H1 (cell line): ENCODE results near the gene NELFCD. TPM values are rescaled to one million over a fixed set of nuclear protein-coding genes. Genes with fewer than 3 reads are reported as not detected.

Experiments used
- CTCF ChIA-PET: fragments of 300-600 bp; sonication (Branson Sonifier 250); formaldehyde crosslinking; loops from one replicate; lab custom pipeline; 2021; ENCODE audit not compliant: partially characterized antibody; lab: Charles Lee
- POLR2A ChIA-PET: fragments of 300-600 bp; sonication (Branson Sonifier 250); formaldehyde crosslinking; loops from one replicate; lab custom pipeline; 2021; ENCODE audit warnings: inconsistent platforms; ENCODE audit not compliant: partially characterized antibody; lab: Charles Lee
- DNase-seq, 2 experiments: peaks; one replicate each; pipeline versions ENCODE4 v3.0.0 to v3.0.0-alpha.2; 2010 to 2022; ENCODE audit warnings: low spot score in 2 of 2, low read depth in 1 of 2, mixed read lengths in 1 of 2
- FAIRE-seq: peaks from 2 replicates; lab custom pipeline; 2011; peaks lifted over from hg19 to GRCh38; lab: Jason Lieb, UNC
- H2AFZ ChIP-seq: 2 replicates; pipeline ENCODE4 v1.8.1; 2012; ENCODE audit warnings: low read length, inconsistent platforms
- H2AK5ac ChIP-seq: 2 replicates; pipeline ENCODE4 v1.6.1; 2013; ENCODE audit warnings: low read depth, low read length
- H2BK120ac ChIP-seq: replicated peaks from 2 replicates; pipeline ENCODE3; 2013; ENCODE audit warnings: low read depth, low read length, inconsistent platforms
- H2BK12ac ChIP-seq: 2 replicates; pipeline ENCODE4 v1.6.1; 2013; ENCODE audit warnings: low read depth, low read length
- H2BK15ac ChIP-seq: 2 replicates; pipeline ENCODE4 v1.6.1; 2013; ENCODE audit warnings: low read length
- H2BK20ac ChIP-seq: 2 replicates; pipeline ENCODE4 v1.6.1; 2013; ENCODE audit warnings: low read length
- H2BK5ac ChIP-seq: 2 replicates; pipeline ENCODE4 v1.6.1; 2013; ENCODE audit warnings: low read depth, low read length
- H3K14ac ChIP-seq: 2 replicates; pipeline ENCODE4 v1.6.1; 2013; ENCODE audit warnings: inconsistent platforms; ENCODE audit not compliant: insufficient read length
- H3K18ac ChIP-seq: 2 replicates; pipeline ENCODE4 v1.6.1; 2013; ENCODE audit warnings: low read length; ENCODE audit errors: extremely low read depth
- H3K23ac ChIP-seq: 2 replicates; pipeline ENCODE4 v1.6.1; 2013; ENCODE audit warnings: inconsistent platforms; ENCODE audit not compliant: insufficient read length
- H3K23me2 ChIP-seq: 2 replicates; pipeline ENCODE4 v1.6.1; 2013; ENCODE audit warnings: low read depth, low read length
- H3K27ac ChIP-seq: 2 replicates; pipeline ENCODE4 v1.6.1; 2011; ENCODE audit warnings: low read depth, low read length, inconsistent platforms
- H3K27me3 ChIP-seq, 4 experiments: replicated peaks in 1 of 4; 1 replicate in 1 of 4; 2 replicates in 3 of 4; pipeline versions ENCODE4 v1.6.1 to v1.8.1; 2011 to 2013; ENCODE audit warnings: low read length in 3 of 4, mild to moderate bottlenecking in 3 of 4, inconsistent platforms in 2 of 4, mixed read lengths in 2 of 4, moderate library complexity in 1 of 4; ENCODE audit not compliant: control insufficient read depth in 3 of 4, insufficient read depth in 3 of 4; ENCODE audit errors: extremely low read depth in 1 of 4
- H3K36me3 ChIP-seq, 4 experiments: 2 replicates each; pipeline versions ENCODE4 v1.6.1 to v1.8.1; 2011 to 2013; ENCODE audit warnings: mild to moderate bottlenecking in 4 of 4, low read length in 3 of 4, moderate library complexity in 2 of 4, control low read depth in 1 of 4, inconsistent platforms in 1 of 4; ENCODE audit not compliant: insufficient read depth in 4 of 4, control insufficient read depth in 2 of 4
- H3K4ac ChIP-seq: replicated peaks from 2 replicates; pipeline ENCODE3; 2013; ENCODE audit warnings: low read length, low read depth, mixed read lengths, inconsistent platforms; ENCODE audit not compliant: insufficient read length
- H3K4me1 ChIP-seq, 4 experiments: replicated peaks in 1 of 4; 1 replicate in 1 of 4; 2 replicates in 3 of 4; pipeline versions ENCODE4 v1.6.1 to v1.8.1; 2011 to 2013; ENCODE audit warnings: low read length in 3 of 4, inconsistent platforms in 2 of 4, mixed read lengths in 1 of 4; ENCODE audit not compliant: insufficient read depth in 4 of 4, control insufficient read depth in 3 of 4
- H3K4me2 ChIP-seq, 2 experiments: 2 replicates each; pipeline versions ENCODE4 v1.6.1 to v1.8.1; 2011 to 2013; ENCODE audit warnings: low read depth in 2 of 2, low read length in 2 of 2, control low read depth in 1 of 2, inconsistent platforms in 1 of 2, mild to moderate bottlenecking in 1 of 2; ENCODE audit not compliant: insufficient read depth in 1 of 2
- H3K4me3 ChIP-seq, 4 experiments: fragments of 200-600, 300-600 bp in 1 of 4; sonication (generic), shearing (Covaris generic), sonication (Bioruptor Twin) in 1 of 4; 2 replicates each; pipeline versions ENCODE4 v1.5.1 to v1.8.1; 2011 to 2016; ENCODE audit warnings: low read length in 4 of 4, low read depth in 3 of 4, control low read depth in 2 of 4, inconsistent platforms in 2 of 4, mild to moderate bottlenecking in 2 of 4, mixed read lengths in 1 of 4, moderate library complexity in 1 of 4; ENCODE audit not compliant: insufficient read depth in 2 of 4; ENCODE audit errors: extremely low read depth in 1 of 4
- H3K56ac ChIP-seq: replicated peaks from 2 replicates; pipeline ENCODE3; 2013; ENCODE audit warnings: low read depth, mild to moderate bottlenecking, mixed read lengths, low read length, inconsistent platforms; ENCODE audit not compliant: insufficient read length
- H3K79me1 ChIP-seq: 2 replicates; pipeline ENCODE4 v1.6.1; 2013; ENCODE audit warnings: low read depth, low read length, control low read depth
- H3K79me2 ChIP-seq, 2 experiments: 2 replicates each; pipeline versions ENCODE4 v1.6.1 to v1.8.1; 2012 to 2013; ENCODE audit warnings: low read length in 2 of 2, mild to moderate bottlenecking in 2 of 2, inconsistent platforms in 1 of 2; ENCODE audit not compliant: insufficient read depth in 2 of 2, control insufficient read depth in 1 of 2
- H3K9ac ChIP-seq, 4 experiments: replicated peaks in 1 of 4; 1 replicate in 1 of 4; 2 replicates in 3 of 4; pipeline versions ENCODE4 v1.6.1 to v1.8.1; 2011 to 2013; ENCODE audit warnings: low read depth in 3 of 4, low read length in 3 of 4, control low read depth in 2 of 4, mild to moderate bottlenecking in 2 of 4, moderate library complexity in 2 of 4, inconsistent platforms in 1 of 4; ENCODE audit errors: extremely low read depth in 1 of 4
- H3K9me3 ChIP-seq, 2 experiments: 2 replicates each; pipeline versions ENCODE4 v1.6.1 to v1.8.1; 2012 to 2013; ENCODE audit warnings: mild to moderate bottlenecking in 2 of 2, moderate library complexity in 2 of 2, control low read depth in 1 of 2, inconsistent platforms in 1 of 2, low read depth in 1 of 2, low read length in 1 of 2, mixed read lengths in 1 of 2; ENCODE audit not compliant: insufficient read depth in 2 of 2
- H4K20me1 ChIP-seq, 2 experiments: replicated peaks in 1 of 2; 2 replicates each; pipeline versions ENCODE3 to v1.8.1; 2011 to 2013; ENCODE audit warnings: inconsistent platforms in 2 of 2, low read length in 2 of 2, mild to moderate bottlenecking in 1 of 2; ENCODE audit not compliant: insufficient read depth in 2 of 2, control insufficient read depth in 1 of 2
- H4K5ac ChIP-seq: 2 replicates; pipeline ENCODE4 v1.6.1; 2013; ENCODE audit warnings: low read length, low read depth, mixed read lengths, inconsistent platforms; ENCODE audit not compliant: insufficient read length
- H4K8ac ChIP-seq: 2 replicates; pipeline ENCODE4 v1.8.0; 2013; ENCODE audit warnings: mild to moderate bottlenecking, moderate library complexity, low read length, inconsistent platforms; ENCODE audit not compliant: insufficient read depth; ENCODE audit errors: extremely low read depth
- H4K91ac ChIP-seq: replicated peaks from 2 replicates; pipeline ENCODE3; 2013; ENCODE audit warnings: low read length, mixed read lengths, inconsistent platforms; ENCODE audit not compliant: insufficient read length
- RBBP5 ChIP-seq: IDR thresholded peaks from 2 replicates; pipeline ENCODE4 v1.7.1; 2012; ENCODE audit warnings: low read depth, mild to moderate bottlenecking, inconsistent platforms, low read length, moderate library complexity, borderline replicate concordance
- TAF7 ChIP-seq: optimal IDR thresholded peaks from 2 replicates; pipeline ENCODE3; 2011; ENCODE audit warnings: low read depth, mild to moderate bottlenecking, inconsistent platforms, low read length, moderate library complexity, borderline replicate concordance
- WGBS, 2 experiments: shearing (Covaris generic) in 1 of 2; methylation state at CpG; one replicate each; pipeline versions ENCODE4 v1.1.6 to v1.1.7; 2013 to 2015; ENCODE audit warnings: low lambda C conversion rate in 2 of 2, mixed read lengths in 2 of 2, inconsistent platforms in 1 of 2, low coverage in 1 of 2, missing lambda C conversion rate in 1 of 2; ENCODE audit not compliant: insufficient replicate concordance in 2 of 2, insufficient coverage in 1 of 2, insufficient read length in 1 of 2; ENCODE audit errors: extremely low coverage in 1 of 2, missing lambda C conversion rate in 1 of 2; 5-methylcytosine and 5-hydroxymethylcytosine counted together
- polyA plus RNA-seq, 7 experiments: library from polyadenylated mRNA; depleted of rRNA in 3 of 7; stranded (reverse) in 5 of 7; unstranded in 2 of 7; fragments of >200 nt in 5 of 7; fragments of 200-250 nt in 2 of 7; gene quantifications; 1 replicate in 5 of 7; 2 replicates in 1 of 7; 4 replicates in 1 of 7; pipeline versions ENCODE4 v1.2.1 to v1.2.3, GENCODE V29; 2011 to 2013; ENCODE audit warnings: missing spikeins in 2 of 7, mixed read lengths in 2 of 7
- total RNA-seq: library from RNA; stranded (reverse); fragmentation: NEBNext Ultra II Directional; extraction: Animal tissue kit (Norgen Biotek cat#: 25700); gene quantifications from 2 replicates; pipeline ENCODE4 v1.2.1, GENCODE V29; 2021

The NELFCD gene
- total and polyA plus RNA-seq, 2 of the 8 experiments (the other 6 are each of a cell fraction or from before 2014, with no cell fraction given) = 35.5 to 59.6 TPM

DNA sequence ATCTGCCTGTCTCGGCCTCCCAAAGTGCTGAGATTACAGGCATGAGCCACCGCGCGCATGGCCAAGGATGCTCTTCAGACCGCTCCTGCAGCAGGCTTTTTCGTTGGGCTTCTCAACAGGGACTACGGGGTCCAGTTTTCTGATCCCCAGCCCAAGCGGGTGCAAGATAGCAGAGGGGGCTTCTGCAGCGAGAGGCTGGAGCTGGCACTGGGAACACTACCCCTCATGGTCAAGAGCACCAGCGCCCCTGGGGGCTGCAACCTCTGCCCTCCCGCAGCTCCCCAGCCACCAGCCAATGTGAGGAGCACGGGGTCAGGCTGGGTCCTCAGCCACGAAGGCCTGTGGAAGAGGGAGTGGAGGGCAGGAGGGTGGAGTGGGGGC, 20.0 kb downstream of the NELFCD start:
- Histone ChIP-seq H3K36me3 (peaks cover 0 to 7% (median 0%) of the 10 kb centered on the region in 4 experiments; a peak in 3 of 8 replicates), H4K5ac (no peak overlapping the region), H3K4me1 (no peaks in the 10 kb centered on the region; a peak in 1 of 7 replicates), H3K4me2 (no peak overlapping the region), H4K20me1 (peaks cover 0 to 6% of the 10 kb centered on the region in 2 experiments), H2BK12ac (no peak overlapping the region), H3K56ac (no peak overlapping the region), H3K23me2 (no peaks in the 10 kb centered on the region), H3K9ac (no peak overlapping the region), H3K27ac (no peak overlapping the region), H3K18ac (no peak overlapping the region), H2BK120ac (no peak overlapping the region), H2AK5ac (no peak overlapping the region), H2BK20ac (no peak overlapping the region), H2BK15ac (no peak overlapping the region), H3K4ac (no peak overlapping the region), H3K23ac (no peak overlapping the region), H3K9me3 (no peaks in the 10 kb centered on the region), H3K14ac (no peak overlapping the region), H3K79me1 (no peaks in the 10 kb centered on the region), H2AFZ (no peak overlapping the region), H4K8ac (no peak overlapping the region), H4K91ac (no peak overlapping the region), H3K79me2 (no peaks in the 10 kb centered on the region), H3K4me3 (no peak overlapping the region), H2BK5ac (0 out of 2 replicates have a peak overlapping the region, but pooled peaks have one; percentile 23), H3K27me3 (no peaks in the 10 kb centered on the region)
- POLR2A ChIA-PET = no interaction called here
- DNase-seq = no peak
- FAIRE-seq = no peak
- CTCF ChIA-PET = interaction anchor here (0.6 to 1.2 kb wide), 3 partner anchors 17 to 221 kb away, joined by 3 to 4 read pairs (median 3); no protein-coding TSS in a partner anchor
- 86% methylated on average over 13 of the region's 13 CpGs; no CpG with 5 or more reads in 1 of the 2 experiments for WGBS, 2 experiments
- TF ChIP-seq TAF7 = no peak
- no peak for TF ChIP-seq RBBP5
